HG02938 (cell line): Measurements from ENCODE around the gene DCAF7.
A peak's percentile ranks its signal among the peaks of the same experiment; 100 is the strongest.

Source experiments
- ATAC-seq: cut with Tn5 transposase; IDR thresholded peaks from one replicate; pipeline ENCODE4 v1.9.1; 2021; ENCODE audit warnings: mild to moderate bottlenecking, moderate library complexity; ENCODE audit not compliant: unreplicated experiment

The DCAF7 gene

DNA sequence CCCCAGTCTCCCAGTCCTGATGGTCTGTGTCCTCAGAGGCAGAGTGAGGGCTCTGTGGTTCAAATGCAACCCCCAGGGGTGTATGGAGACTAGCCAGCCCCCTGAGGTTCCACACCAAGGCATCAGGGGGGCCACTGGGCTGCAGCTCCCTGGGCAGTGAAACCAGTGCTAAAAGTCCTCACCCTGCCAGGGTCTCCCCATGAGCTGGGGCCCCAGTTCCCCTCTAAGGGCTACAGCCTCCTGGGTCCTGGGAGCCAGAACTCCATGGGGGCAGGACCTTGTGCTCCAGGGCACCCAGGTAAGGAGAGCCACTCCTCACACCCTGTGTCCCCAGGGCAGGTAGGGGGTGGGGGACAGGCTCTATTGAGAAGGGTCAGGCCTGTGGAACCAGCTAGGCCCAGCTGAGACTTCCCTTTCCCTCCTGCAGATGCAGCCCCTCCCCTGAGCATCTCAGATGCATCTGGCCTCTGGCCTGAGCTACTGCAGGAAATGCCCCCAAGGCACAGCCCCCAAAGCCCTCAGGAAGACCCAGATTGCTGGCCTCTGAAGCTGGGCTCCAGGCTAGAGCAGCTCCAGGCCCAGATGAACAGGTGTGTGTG is 6.4 kb upstream of the DCAF7 start:
- ATAC-seq, result no peak

- ATAC-seq, result no peak
Observed at GRCh38 chr17:63544467-63545301, 5.6 kb upstream of the DCAF7 start.

DNA sequence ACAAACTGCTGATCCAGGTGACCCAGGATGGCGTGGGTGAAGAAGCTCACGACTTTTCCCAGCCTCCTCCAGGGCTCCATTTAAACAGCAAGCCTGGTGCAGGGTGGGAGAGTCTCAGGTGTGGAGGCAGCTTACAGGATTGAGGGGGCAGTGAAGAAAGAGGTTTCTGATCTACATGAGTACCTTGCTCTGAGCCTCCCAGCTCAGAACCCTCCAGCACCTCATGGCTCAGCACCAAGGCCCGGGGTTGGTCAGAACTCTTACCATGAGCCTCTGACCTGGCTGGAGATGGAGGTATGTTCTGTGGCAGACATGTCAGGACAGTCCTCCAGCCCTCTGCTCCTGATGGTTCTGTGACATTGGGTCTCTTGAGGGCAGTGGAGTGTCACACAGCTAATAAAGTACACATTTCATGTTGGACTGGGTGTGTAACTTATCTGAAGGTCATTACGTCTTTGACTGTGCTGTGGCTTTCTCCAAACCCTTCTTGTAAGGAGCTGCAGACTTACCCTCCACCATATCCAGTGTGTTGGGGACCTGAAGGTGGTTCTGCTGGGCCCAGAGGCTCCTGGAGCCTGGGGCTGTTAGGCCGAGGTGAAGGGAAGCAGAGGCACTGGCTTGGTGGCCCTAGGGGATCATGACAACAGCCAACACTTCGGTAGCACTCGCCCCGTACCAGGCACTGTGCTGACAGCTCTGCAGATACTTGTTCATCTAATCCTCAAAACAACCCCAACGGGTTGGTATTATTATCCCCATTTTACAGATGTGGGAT is 3.8 kb upstream of the DCAF7 start:
- ATAC-seq, result no peak

DNA sequence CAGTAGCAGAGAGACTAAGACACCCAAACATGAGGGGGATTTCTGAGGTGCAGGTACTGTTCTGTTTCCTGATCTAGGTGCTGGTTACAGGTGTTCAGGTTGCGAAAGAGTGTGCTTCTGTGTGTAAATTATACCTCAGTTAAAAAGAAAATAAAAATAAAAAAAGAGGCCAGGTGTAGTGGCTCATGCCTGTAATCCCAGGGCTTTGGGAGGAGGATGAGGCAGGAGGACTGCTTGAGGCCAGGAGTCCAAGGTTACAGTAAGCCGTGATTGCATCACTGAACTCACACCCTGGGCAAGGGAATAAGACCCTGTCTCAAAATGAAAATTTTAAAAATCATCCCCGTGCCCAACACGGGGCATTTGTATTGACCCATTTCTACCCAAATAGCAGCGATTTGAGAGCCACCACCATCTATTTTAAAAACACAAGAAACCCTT is 3.2 kb upstream of the DCAF7 start:
- ATAC-seq, result no peak

DNA sequence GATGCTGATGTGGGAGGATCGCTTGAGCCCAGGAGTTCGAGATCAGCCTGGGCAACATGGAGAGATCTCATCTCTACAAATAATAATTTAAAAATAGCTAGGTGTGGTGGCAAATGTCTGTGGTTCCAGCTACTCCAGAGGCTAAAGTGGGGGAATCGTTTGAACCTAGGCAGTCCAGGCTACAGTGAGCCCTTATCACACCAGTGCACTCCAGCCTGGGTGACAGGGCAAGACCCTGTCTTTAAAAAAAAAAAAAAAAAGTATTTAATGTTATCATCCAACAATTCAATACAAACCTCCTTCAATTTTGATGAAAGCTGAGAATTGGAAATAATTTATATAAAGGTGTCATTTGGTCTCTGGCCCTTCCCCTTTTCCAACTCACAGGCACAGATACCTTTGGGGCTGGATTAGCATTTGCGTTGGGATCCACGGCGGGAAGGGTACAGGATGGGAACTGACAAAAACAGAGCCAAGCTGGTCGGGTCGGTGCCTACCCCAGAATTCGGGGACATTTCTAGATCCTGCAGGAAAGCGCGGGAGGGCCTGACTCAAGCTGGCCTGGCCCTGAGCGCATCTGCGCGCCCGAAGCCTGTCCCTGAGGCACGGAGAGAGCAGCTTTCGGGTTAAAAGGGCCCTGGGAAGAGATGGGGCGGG is 860 bp upstream of the DCAF7 start:
- ATAC-seq, result peak; percentile 18

GRCh38 chr17:63550817-63551639 is 751 bp downstream of the DCAF7 start:
- no peak for ATAC-seq

DNA sequence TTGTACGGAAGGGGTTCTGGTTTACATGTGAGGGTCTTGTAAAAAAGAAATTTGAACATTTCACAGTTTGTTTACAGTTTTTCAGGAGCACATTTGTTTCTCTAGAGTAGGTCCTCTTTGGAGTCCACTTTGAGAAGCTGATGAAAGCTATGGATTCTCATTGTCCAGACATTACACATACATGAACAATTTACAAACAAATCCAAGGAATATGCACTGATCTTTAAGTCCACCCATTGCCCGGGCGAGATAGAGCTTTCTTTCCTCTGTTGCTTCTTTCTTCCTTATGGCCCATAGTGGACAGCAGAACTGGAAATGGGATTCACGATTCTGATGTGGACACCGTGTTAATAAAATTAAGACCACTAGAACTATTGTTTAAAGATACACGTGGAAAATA is 1.9 kb downstream of the DCAF7 start:
- no peak for ATAC-seq

GRCh38 chr17:63555500-63556156 is 5.4 kb downstream of the DCAF7 start:
- ATAC-seq, result no peak

- ATAC-seq, result no peak
Observed at GRCh38 chr17:63557416-63557815, 7.1 kb downstream of the DCAF7 start.

DNA sequence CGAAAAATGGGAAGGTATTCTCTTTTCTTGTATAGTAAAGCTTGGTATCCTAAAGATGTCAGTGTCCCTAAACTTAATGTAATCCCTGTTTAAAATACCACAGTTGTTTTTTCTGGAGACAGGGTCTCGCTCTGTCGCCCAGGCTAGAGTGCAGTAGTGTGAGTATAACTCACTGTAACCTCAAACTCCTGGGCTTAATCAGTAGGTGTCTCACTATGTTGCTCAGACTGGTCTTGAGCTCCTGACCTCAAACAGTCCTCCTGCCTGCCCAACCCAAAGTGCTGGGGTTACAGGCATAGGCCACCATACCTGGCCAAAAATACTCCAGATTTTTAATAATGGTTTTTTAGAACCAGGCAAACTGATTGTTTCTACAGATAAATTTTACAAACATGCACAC is 8.2 kb downstream of the DCAF7 start:
- no peak for ATAC-seq

DNA sequence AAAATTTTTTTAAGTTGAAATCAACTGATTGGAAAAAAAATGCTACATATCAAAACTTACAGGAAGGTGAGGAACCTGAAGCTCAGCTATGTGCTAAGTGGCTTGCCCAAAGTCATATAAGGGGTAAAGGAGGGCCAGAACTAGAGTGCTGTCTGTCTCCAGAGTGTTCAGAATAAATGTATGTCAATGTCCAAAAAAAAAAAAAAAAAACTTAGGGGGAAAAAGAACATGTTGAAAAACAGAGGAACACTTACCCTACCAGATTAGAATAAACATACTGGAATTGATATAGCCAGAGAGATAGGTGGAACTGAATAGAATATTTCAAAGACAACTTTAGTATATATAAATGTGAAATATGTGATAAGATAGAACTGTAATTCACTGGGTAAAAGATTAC is 11.5 kb downstream of the DCAF7 start:
- no peak for ATAC-seq

GRCh38 chr17:63563339-63563738 is 13.1 kb downstream of the DCAF7 start:
- ATAC-seq, result no peak

- ATAC-seq, result no peak
Observed at GRCh38 chr17:63564562-63564961, 14.3 kb downstream of the DCAF7 start.

GRCh38 chr17:63567229-63567628 is 17.0 kb downstream of the DCAF7 start:
- ATAC-seq, result no peak

GRCh38 chr17:63568563-63568962 is 18.3 kb downstream of the DCAF7 start:
- no peak for ATAC-seq

GRCh38 chr17:63571632-63572310 is 21.5 kb downstream of the DCAF7 start:
- no peak for ATAC-seq

GRCh38 chr17:63573634-63574033 is 23.4 kb downstream of the DCAF7 start:
- ATAC-seq, result no peak

GRCh38 chr17:63578027-63578768 is 27.9 kb downstream of the DCAF7 start:
- ATAC-seq, result no peak

- no peak for ATAC-seq
Observed at GRCh38 chr17:63578769-63579111, 28.5 kb downstream of the DCAF7 start.
